ENCODE data around the gene MUCL3. TPM values are rescaled to one million over a fixed set of nuclear protein-coding genes. Genes with fewer than 3 reads are reported as not detected.

The MUCL3 gene
- total RNA-seq, 1 experiment from 2014 or later = 0.15 TPM

GRCh38 chr6:30951907-30952469, 11.2 kb downstream of the MUCL3 start:
- H3K4me3 Mint-ChIP-seq = no peak overlapping the region
- no peaks in the 10 kb centered on the region for H3K36me3 Mint-ChIP-seq
- peaks cover 42% of the 10 kb centered on the region for H3K9me3 Mint-ChIP-seq
- no peak for TF ChIP-seq FOXP4 (CRISPR knock-in tag; IDR thresholded peaks at IDR 0.05)
- TF ChIP-seq NR3C1 (CRISPR knock-in tag; conservative IDR thresholded peaks at IDR 0.05; ENCODE audit: low read depth) = no peak
- no peak for TF ChIP-seq ZNF281 (CRISPR knock-in tag; IDR thresholded peaks at IDR 0.05)
- no peak for TF ChIP-seq ZNF512 (CRISPR knock-in tag; IDR thresholded peaks at IDR 0.05; ENCODE audit: borderline replicate concordance)
- TF ChIP-seq KAT7 (CRISPR knock-in tag; IDR thresholded peaks at IDR 0.05; ENCODE audit: borderline replicate concordance) = no peak
- no peak for TF ChIP-seq NR2C2 (CRISPR knock-in tag; IDR thresholded peaks at IDR 0.05)
- no peak for TF ChIP-seq JUN (CRISPR knock-in tag; IDR thresholded peaks at IDR 0.05)
- no peak for TF ChIP-seq FOXK1 (CRISPR knock-in tag; IDR thresholded peaks at IDR 0.05)
- no peak for TF ChIP-seq ZBTB21 (CRISPR knock-in tag; IDR thresholded peaks at IDR 0.05; ENCODE audit: borderline replicate concordance)
- TF ChIP-seq MXD4 (CRISPR knock-in tag; IDR thresholded peaks at IDR 0.05; ENCODE audit: borderline replicate concordance) = no peak
- ChIA-PET POLR2A (no interaction called here), CTCF (interaction anchor here (1.1 kb wide), 1 partner anchor 9 kb away, joined by 4 read pairs; no protein-coding TSS in a partner anchor)
- no peak for DNase-seq (ENCODE audit: low spot score)
- H3K4me1 Mint-ChIP-seq = peaks cover 19% of the 10 kb centered on the region
- ATAC-seq = no peak
- no peak overlapping the region for H3K27ac Mint-ChIP-seq
- H3K27me3 Mint-ChIP-seq (ENCODE audit: low read depth) = peaks cover 64% of the 10 kb centered on the region

- no peak for DNase-seq (ENCODE audit: low spot score)
- Mint-ChIP-seq H3K27me3 (ENCODE audit: low read depth) (peaks cover 74% of the 10 kb centered on the region), H3K27ac (no peak overlapping the region), H3K9me3 (peaks cover 32% of the 10 kb centered on the region), H3K4me1 (peaks cover 24% of the 10 kb centered on the region), H3K4me3 (peak overlapping the region; percentile 64), H3K36me3 (no peaks in the 10 kb centered on the region)
- CTCF ChIA-PET = interaction anchor here (0.9 to 2.7 kb wide), 7 partner anchors 12 to 125 kb away, joined by 3 to 29 read pairs (median 6); partner anchors contain the start of gene VARS2
- POLR2A ChIA-PET = no interaction called here
- TF ChIP-seq FOXJ3 (CRISPR knock-in tag; IDR thresholded peaks at IDR 0.05; ENCODE audit: borderline replicate concordance) = no peak
- no peak for TF ChIP-seq ZNF232 (CRISPR knock-in tag; IDR thresholded peaks at IDR 0.05)
- TF ChIP-seq TP53 (CRISPR knock-in tag; IDR thresholded peaks at IDR 0.05) = no peak
- TF ChIP-seq TEAD4 (CRISPR knock-in tag; IDR thresholded peaks at IDR 0.05) = no peak
- no peak for TF ChIP-seq MAX (CRISPR knock-in tag; IDR thresholded peaks at IDR 0.05)
- no peak for TF ChIP-seq IRF1 (CRISPR knock-in tag; IDR thresholded peaks at IDR 0.05)
- TF ChIP-seq NR2C2 (CRISPR knock-in tag; IDR thresholded peaks at IDR 0.05) = no peak
- TF ChIP-seq USF1 (CRISPR knock-in tag; IDR thresholded peaks at IDR 0.05) = no peak
- no peak for TF ChIP-seq JAZF1 (CRISPR knock-in tag; IDR thresholded peaks at IDR 0.05)
- no peak for TF ChIP-seq AR (CRISPR knock-in tag; IDR thresholded peaks at IDR 0.05)
- TF ChIP-seq GRHL2 (CRISPR knock-in tag; IDR thresholded peaks at IDR 0.05; ENCODE audit: insufficient replicate concordance, severe bottlenecking) = no peak
- no peak for TF ChIP-seq CREB1 (CRISPR knock-in tag; IDR thresholded peaks at IDR 0.05)
- TF ChIP-seq RELA (CRISPR knock-in tag; IDR thresholded peaks at IDR 0.05; ENCODE audit: borderline replicate concordance) = no peak
- TF ChIP-seq KAT7 (CRISPR knock-in tag; IDR thresholded peaks at IDR 0.05; ENCODE audit: borderline replicate concordance) = no peak
- peak; percentile 13; the same call in 1 of the 2 replicates for ATAC-seq
Observed at GRCh38 chr6:30954631-30955366, 14.0 kb downstream of the MUCL3 start.
